Activated CD8-positive, alpha-beta memory T cell treated with anti-CD3 and anti-CD28 coated beads, Interleukin-2, amount 50 U/mL, for 1 hour (primary cell): Measurements from ENCODE around the gene PARP9.
"Not testable (repeated sequence)": the region's sequence is repeated elsewhere in the genome, so short reads cannot be mapped to it uniquely, and the experiment has no call there.

ENCODE experiments used
- DNase-seq: peaks from one replicate; pipeline ENCODE4 v3.0.0-alpha.2; 2020; ENCODE audit errors: extremely low read depth

The PARP9 gene

DNA sequence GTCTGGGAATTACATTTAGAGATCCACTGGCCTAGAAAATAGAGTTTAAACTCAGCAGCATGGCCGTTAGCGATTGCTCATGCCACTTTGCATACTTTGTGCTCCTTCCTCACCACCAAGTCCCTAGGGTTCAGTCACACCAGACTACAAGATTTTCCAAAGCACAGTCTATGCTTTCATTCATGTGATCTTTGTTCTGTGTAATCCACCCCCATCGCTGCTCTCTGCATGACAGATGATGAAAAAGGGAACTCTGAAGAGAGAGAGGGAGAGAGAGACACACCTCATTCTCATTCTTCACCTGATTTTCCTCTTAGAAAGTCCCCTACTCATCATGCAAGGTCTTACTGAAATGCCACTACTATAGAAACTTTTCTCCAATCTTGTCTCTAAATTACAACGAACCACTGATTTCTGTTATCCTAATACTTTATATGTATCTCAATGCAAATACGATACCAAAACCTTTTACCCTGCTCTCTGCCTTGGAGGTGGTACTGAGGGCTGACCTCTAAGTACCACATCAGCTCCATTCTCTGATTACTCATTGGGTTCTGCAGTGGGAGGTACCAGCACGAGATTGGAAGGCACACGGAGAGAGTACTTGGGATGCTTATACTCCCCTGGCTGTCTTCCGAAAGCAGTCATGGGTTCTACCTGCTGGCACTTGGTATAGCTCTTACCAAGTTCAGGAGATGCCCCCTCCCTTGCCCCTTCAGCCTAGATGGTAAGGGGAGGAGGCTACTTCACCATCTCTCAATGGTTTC lies 12.3 kb upstream of the PARP9 start:
- DNase-seq = no peak

DNA sequence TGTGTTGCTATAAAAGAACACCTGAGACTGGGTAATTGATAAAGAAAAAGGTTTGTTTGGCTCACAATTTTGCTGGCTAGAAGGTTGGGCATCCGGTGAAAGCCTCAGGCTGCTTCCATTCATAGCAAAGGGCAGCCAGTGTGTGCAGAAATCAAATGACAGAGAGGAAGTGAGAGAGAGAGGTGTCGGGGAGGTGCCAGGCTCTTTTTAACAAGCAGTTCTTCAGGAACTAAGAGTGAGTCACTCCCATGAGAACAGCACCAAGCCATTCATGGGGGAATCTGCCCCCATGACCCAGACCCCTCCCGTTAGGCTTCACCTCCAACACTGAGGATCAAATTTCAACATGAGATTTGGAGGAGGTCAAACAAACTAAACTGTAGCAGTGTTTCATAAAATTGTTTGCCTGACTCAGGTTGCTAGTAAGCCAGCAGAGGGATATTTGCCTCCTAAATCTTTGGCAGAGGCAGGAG lies 8.9 kb upstream of the PARP9 start:
- DNase-seq = no peak

DNA sequence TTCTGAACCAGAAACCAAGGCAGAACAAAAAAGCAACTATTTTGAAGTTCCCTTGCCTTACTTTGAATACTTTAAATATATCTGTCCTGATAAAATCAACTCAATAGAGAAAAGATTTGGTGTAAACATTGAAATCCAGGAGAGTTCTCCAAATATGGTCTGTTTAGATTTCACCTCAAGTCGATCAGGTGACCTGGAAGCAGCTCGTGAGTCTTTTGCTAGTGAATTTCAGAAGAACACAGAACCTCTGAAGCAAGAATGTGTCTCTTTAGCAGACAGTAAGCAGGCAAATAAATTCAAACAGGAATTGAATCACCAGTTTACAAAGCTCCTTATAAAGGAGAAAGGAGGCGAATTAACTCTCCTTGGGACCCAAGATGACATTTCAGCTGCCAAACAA lies 4.7 kb upstream of the PARP9 start:
- DNase-seq = no peak

DNA sequence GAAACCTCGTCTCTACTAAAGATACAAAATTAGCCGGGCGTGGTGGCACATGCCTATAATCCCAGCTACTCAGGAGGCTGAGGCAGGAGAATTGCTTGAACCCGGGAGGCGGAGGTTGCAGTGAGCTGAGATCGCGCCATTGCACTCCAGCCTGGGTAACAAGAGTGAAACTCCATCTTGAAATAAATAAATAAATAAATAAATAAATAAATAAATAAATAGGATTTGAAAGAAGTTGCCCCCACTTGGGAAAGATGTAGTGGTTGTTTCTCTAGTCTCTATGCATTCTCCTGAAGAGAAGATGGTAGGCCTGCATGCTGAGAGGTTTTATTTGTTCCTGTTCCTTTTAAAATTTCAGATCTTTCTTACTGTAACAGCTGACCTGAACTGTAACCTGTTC lies 4.0 kb upstream of the PARP9 start:
- not testable (repeated sequence) for DNase-seq

DNA sequence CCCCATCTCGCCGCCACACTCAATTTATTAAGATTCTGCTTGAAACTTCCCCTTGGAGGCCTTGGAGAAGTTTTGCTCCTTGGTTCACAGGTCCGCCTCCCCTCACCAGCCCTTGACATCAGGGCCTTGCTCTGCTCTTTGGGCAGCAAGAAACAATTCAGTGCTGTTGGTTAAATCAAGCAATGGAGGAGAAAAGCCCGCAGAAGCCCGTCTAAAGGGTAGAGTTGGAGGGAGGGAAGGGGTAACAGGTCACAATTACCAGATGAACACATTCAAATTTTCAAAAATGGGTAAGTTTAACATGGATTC lies 429 bp downstream of the PARP9 start:
- no peak for DNase-seq

DNA sequence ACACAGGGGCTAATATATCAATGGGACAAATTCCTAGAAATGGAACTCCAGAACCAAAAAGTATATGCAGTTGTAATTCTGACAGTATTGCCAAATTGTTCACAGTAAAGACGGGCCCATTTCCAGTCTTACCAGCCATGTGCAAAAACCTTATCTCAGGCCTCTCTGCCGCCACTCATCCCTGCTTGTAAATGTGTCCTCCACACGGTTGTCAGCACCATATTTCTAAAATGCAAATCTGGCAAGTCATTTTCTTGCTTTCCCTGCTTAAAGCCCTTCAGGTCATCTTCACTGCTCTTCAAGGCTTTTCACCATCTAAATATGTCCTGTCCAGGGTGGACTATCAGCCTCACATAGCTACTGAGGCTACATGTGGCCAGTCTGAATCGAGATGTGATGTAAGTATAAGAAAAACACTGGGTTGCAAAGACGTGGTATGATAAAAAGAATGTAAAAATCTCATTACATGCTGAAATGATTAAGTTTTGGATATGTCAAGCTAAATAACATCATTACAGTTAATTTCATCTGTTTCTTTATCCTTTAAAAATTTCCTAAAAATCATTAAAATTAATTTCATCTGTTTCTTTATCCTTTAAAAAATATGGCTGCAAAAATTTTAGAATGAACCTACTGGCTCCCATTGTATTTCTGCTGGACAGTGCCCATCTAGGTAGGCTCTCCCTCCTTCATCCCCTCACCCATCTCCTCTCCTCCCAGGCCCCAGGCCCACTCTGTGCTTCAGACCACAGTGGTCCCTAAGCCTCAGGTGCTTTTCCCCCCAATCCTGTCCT lies 980 bp downstream of the PARP9 start:
- no peak for DNase-seq

DNA sequence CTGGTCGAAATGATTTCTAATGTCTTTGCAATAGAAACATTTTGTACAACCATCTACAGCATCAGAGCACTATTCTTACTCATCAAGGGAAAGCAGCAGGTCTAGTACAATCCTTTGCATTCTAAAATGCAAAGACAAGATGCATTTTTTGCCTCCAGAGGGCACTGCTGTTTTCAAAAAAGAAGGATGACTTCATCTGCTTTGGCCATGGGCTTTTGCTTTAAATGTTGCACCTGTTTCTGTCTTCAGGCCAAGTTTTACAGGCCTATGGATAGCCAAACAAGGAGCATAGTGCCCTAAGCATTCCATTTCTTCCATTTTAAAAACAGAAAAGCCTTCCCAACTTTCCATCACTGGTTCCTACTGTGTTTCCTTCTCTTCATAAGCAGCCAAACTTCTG lies 3.4 kb downstream of the PARP9 start:
- peak; percentile 24 for DNase-seq

DNA sequence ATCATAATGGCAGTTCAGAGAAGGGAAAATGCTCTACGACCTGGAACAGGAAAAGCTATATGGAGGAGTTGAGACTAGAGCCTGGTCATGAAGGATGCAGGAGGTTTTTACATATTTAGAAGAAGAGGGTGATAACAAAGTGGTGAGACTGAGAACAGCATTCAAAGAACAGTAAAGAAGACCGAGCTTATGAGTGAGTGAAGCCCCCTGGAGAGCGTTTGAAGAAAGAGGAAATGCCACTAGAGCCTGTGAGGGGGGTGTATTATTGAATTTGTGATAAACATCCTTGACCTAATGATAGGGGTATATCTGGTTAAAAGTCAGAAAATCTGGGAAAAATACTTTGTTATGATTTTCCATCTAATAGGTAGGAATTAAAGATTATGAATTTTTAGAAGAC lies 4.2 kb downstream of the PARP9 start:
- DNase-seq = no peak

DNA sequence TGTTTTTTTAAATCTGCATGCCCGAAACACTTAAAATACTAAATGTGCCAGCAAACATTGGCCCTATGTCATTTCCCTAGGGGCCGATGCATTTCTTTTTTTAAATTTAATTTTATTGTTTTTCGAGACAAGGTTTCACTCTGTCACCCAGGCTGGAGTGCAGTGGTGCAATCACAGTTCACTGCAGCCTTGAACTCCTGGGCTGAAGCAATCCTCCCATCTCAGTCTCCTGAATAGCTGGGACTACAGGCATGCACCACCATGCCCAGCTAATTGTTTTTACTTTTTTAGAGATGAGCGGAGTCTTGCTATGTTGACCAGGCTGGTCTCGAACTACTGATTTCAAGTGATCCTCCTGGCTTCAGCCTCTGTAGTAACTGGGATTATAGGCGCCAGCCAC lies 5.5 kb downstream of the PARP9 start:
- DNase-seq = no peak

DNA sequence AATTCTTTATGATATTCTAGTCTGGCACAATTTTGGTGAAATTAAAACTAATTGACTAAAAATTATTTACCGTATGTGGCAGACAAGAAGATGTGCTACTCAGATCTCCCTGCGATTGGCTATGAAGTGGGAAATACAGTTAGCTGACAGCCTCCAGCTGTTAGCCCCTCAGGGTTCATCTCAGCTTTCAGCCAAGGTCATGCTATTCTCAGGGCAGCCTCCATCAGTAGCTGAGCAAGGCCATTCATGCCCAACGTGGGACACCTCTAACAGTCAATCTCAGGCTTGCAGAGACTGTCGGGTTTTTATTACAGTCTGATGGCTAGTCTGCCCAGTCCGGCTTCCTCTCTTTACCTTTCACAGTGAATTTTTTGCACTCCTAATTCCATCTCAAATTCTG lies 6.7 kb downstream of the PARP9 start:
- no peak for DNase-seq

DNA sequence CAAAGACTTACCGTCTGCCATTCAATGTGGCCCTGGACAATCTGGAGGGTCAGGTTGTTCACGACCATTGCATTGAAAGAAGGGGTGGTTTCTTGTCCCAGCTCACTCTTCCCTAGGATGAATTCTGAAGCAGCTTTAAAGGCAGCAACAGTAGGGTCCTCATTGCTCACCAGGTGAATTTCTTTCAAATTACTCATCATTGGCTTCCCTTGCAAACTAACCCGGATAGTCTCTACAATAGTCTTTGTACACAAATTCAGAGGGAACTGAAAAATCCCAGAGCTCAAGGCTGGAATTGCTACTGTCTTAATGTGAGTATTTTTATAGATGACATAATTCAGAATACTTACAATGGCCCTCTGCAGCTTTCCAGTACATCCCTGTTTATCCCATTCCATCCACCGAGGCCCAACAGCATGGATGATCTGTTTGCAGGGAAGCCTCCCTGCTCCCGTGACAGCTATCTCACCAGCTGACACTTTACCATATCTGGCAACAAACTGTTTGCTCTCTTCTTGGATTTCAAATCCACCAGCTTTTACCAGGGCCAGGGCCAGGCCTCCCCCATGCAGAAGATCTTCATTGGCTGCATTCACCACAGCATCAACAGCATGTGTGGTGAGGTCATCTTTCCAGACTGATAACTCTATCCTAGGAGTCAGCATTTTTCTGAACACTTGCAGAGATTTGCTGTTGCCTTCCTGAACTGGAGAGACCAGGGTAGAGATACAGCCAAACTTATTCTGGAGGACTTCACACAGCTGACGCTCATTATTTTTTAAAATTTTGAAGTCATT lies 8.6 kb downstream of the PARP9 start:
- no peak for DNase-seq

DNA sequence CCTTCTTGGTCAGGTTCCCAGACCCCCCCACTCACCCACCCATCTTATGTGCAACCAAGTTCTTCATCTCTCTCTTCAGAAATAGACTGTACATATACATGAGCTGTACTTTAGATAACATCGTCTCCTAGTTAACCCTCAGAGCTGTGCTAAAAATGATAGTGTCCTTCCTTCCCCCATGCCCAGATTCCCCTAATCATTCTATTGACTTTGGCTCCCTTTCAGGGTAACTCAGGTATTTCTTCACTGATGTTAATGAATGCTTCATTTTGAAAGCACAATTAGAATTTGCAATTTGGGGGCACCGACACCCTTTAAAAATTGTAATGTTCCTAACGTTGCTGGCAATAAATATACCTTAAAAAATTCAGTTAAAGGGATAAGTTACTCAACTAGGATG lies 10.9 kb downstream of the PARP9 start:
- DNase-seq = no peak

DNA sequence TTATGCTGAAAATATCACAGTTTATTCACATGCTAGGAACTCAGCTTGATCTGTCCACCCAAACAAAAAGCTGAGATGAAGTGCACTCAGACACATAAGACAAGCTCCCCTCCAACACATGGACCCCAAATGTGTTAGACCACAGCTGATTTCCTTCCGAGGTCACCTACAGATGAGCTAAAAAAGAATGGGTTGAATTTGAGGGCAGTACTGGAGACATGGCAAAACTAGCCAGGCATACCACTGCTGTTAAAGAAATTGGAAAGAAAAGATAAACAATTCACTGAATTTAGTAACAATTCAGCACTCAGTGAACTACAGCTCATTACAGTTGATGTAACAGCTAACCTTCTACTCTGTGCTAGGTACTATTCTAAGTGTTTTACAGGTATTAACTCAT lies 15.5 kb downstream of the PARP9 start:
- DNase-seq = no peak

DNA sequence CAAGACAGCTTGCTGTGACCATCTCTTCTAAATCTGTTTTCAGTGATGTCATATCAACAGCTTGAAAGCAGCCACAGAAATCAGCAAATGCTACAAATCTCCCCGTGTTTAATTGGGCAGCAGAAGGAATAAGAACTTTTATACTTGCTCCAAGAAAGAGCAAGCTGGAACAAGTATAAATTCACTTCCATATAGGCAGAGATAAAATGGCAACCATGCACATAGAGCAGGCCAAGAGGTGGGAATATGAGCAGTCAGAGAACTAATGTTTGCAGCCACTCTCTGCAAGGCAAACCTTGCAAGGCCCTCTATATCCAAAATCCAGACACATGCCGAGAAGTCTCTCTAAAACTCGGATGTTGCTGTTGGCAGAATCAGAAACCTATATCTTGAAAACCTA lies 16.0 kb downstream of the PARP9 start:
- no peak for DNase-seq

DNA sequence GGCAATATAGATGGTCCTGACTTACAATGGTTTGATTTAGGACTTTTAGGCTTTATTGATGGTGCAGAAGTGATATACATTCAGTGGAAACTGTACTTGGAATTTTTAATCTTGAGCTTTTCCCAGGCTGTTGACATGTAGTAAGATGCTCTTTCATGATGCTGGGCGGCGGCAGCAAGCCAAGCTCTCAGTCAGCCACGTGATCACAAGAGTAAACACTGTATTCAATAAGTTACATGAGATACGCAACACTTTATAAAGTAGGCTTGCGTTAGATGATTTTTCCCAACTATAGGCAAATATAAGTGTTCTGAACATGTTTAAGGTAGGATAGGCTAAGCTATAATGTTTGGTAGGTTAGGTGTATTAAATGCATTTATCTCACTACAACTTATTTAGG lies 17.9 kb downstream of the PARP9 start:
- DNase-seq = no peak

DNA sequence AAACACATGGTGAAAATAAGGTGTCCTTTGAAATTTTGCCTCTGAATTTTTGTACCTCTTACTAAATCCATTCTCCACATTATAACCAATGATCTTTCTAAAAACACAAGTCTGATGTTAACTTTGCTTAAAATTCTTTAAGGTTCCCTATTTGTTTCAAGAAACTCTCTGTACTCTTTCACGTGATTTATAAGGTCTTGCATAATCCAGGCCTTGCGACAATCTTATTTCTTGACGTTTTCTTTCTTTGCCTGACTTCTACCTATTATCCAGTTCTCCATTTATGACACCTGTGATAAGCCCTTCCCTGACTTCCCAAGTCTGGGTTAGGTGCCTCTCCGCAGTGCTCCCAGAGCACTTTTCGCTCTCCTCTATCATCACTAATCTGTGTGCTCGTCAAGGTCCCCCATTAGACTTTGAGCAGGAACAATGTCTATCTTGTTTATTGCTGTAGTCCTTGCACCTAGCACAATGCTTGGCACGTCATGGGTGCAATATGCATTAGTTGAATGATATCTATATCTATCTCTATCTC lies 25.1 kb downstream of the PARP9 start:
- no peak for DNase-seq

DNA sequence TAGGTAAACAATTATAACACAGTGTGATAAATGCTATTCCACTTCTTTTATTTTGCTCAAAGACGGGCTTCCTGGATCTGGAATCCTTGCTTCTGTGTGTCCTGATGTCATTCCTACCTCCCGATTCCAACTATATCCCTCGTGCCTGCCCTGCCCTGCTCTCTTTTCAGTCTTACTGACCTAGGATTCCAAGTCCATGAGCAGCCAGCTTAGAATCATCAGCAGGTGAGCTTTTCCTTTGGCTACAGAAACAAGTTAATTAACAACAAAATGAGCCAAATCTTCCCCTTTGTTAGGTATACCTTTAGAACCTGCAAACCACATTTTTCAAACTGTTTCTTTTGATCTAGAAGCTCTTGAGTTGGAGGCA lies 27.5 kb downstream of the PARP9 start:
- DNase-seq = no peak

DNA sequence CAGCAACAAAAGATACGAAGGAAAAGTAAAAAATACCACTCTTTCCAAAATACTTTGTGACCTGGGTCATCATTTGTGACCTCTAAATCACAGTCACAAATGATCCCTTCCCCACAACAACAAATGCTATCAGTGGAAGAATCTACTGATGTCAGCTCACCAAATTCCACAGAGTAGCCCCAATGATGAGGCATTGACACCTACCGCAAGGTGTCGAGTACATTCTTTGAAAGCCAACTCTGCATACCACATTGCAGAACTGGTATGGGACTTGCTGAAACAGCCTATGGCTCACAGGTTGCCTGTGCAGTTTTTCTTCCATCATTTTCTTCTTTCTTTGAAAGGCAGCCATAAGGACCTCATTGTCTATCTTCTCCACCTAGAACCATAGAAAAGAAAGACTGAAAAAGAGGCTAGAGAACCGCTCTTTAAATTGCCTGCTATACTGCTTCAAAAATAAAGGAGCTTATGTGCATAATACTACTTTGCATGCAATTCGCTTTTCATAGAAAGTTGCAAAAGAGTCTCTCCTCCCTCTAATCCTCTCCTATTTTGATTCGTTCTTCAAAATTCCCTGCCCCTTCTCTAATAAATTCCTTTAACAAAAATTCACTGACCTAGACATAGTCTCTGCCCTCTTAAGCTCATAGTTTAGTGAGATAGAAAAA lies 28.0 kb downstream of the PARP9 start:
- no peak for DNase-seq

DNA sequence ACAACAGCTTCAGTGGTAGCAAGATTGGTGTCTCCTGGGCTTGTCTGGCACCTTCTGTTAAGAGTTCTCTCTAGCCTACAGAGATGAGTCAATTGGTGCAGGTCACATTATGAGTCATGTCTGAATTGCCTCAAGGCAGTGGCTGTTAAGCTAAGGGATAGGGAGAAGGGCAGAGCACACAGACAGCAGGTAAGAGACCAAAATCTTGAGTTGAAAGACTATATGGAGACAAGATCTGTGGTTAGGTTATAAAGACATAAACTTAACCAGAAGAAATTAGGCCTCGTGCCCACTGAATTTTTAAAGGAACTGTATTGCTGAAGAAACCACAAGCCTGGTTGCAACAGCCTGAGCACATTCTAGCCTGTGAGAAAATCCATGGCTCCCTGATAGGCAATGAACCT lies 30.2 kb downstream of the PARP9 start:
- DNase-seq = no peak

DNA sequence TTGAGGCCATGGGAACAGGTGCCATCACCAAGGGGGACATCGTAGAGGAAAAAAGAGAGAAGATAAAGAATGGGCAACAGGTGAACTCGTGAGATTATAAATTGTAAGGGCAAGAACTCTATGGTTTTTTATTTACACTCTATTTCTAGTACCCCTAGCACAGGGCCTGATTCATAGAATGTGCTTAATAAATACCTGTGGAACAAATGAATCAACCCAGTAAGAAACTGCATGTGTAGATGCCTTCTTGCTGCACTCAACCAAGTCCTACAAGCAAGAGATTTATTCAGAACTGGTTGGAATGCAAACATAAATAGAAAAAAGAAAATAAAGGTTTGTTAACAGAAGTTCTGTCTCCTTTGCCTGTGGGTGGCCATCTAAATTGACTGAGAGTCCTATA lies 30.6 kb downstream of the PARP9 start:
- DNase-seq = no peak

DNA sequence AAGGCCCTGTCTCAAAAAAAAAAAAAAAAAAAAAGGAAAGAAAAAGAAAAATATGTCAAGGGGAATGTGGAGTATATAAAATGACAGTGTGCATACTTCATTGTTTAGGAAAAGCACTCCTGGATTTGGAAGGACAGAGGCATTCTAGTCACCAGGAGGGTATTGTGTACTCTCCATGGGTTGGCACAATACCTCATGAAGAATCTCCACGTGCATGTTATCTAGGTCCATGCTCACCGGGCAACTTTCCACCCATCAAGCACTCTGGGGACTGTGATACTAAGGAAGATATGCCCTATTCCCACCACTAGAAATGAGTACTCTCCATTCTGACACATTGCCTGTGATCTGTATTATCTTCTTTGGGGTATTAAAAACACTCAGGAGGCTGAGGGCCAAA lies 33.9 kb downstream of the PARP9 start:
- DNase-seq = no peak

DNA sequence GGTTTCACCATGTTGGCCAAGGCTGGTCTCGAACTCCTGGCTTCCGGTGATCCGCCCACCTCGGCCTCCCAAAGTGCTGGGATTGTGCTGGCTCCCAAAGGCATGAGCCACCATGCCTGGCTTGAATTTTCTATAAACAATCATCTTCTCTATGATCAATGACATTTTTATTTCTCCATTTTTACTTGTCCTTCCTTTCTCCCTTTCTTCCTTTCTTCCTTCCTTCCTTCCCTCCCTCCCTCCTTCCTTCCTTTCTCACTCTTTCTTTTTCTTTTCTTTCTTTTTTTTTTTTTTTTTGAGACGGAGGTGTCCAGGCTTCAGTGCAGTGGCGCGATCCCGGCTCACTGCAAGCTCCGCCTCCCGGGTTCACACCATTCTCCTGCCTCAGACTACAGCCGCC lies 40.8 kb downstream of the PARP9 start:
- no peak for DNase-seq
